GM12878 (cell line): ENCODE results near the gene SLC35F3. TPM values are rescaled to one million over a fixed set of nuclear protein-coding genes. Genes with fewer than 3 reads are reported as not detected.

ENCODE experiments used
- ATAC-seq: fragments of 200-7000 bp; cut with Tn5 transposase; 3 replicates; pipeline ENCODE4 v1.9.1; 2020; ENCODE audit warnings: mild to moderate bottlenecking, moderate library complexity
- BruUV-seq: library from RNA; stranded (reverse); fragments of 400-500 nt; replicated peaks from 2 replicates; lab custom pipeline; 2021; lab: Mats Ljungman, UMichigan
- CTCF ChIA-PET: fragments of 300-600 bp; sonication (Branson Sonifier 250); formaldehyde crosslinking; extraction: SDS; loops from one replicate; lab custom pipeline; 2021; ENCODE audit warnings: inconsistent platforms; lab: Yijun Ruan, JAX
- POLR2A ChIA-PET: fragments of 350-600 bp; formaldehyde crosslinking; extraction: SDS; loops from one replicate; lab custom pipeline; 2021; ENCODE audit warnings: inconsistent platforms; lab: Charles Lee
- RAD21 ChIA-PET: fragments of 300-600 bp; sonication (Branson Sonifier 250); formaldehyde crosslinking; loops from one replicate; lab custom pipeline; 2023; ENCODE audit warnings: antibody characterized with exemption; ENCODE audit not compliant: unreplicated experiment; lab: Charles Lee
- SMC1A ChIA-PET: fragments of 300-600 bp; sonication (Branson Sonifier 250); formaldehyde crosslinking; loops from one replicate; lab custom pipeline; 2023; ENCODE audit not compliant: unreplicated experiment, uncharacterized antibody; lab: Charles Lee
- DNase-seq: peaks from one replicate; pipeline ENCODE4 v3.0.0-alpha.2; 2011; ENCODE audit warnings: low read depth, low spot score
- FAIRE-seq: peaks from 3 replicates; lab custom pipeline; 2011; peaks lifted over from hg19 to GRCh38; lab: Jason Lieb, UNC
- H2AFZ ChIP-seq: 2 replicates; pipeline ENCODE4 v1.6.0; 2011; ENCODE audit warnings: low read depth, low read length, control low read depth; ENCODE audit not compliant: control insufficient read depth
- H3K27ac ChIP-seq: 2 replicates; pipeline ENCODE4 v1.5.1; 2011; ENCODE audit warnings: control low read depth; ENCODE audit not compliant: control insufficient read depth, insufficient read depth
- H3K27me3 ChIP-seq, 2 experiments: replicated peaks in 1 of 2; 2 replicates each; pipeline versions ENCODE4 v1.6.0 to v1.6.1; 2011; ENCODE audit warnings: low read length in 1 of 2; ENCODE audit not compliant: control insufficient read depth in 2 of 2, insufficient read depth in 2 of 2
- H3K36me3 ChIP-seq, 2 experiments: 2 replicates each; pipeline ENCODE4 v1.5.1; 2011; ENCODE audit warnings: low read length in 1 of 2; ENCODE audit not compliant: control insufficient read depth in 2 of 2, insufficient read depth in 2 of 2
- H3K4me1 ChIP-seq: 2 replicates; pipeline ENCODE4 v1.6.1; 2011; ENCODE audit warnings: mild to moderate bottlenecking, low read length, moderate library complexity, mixed read lengths; ENCODE audit not compliant: control insufficient read depth, insufficient read depth
- H3K4me2 ChIP-seq: 2 replicates; pipeline ENCODE4 v1.6.0; 2011; ENCODE audit warnings: control low read depth; ENCODE audit not compliant: control insufficient read depth, insufficient read depth
- H3K4me3 ChIP-seq: fragments of 200-600 bp; sonication (generic); 2 replicates; pipeline ENCODE4 v1.5.1; 2016
- H3K79me2 ChIP-seq: 2 replicates; pipeline ENCODE4 v1.6.0; 2011; ENCODE audit warnings: low read length; ENCODE audit not compliant: control insufficient read depth, insufficient read depth
- H3K9ac ChIP-seq: 2 replicates; pipeline ENCODE4 v1.8.0; 2011; ENCODE audit warnings: low read length, control low read depth, mixed read lengths; ENCODE audit not compliant: control insufficient read depth, insufficient read depth
- H3K9me3 ChIP-seq: replicated peaks from 3 replicates; pipeline ENCODE4 v1.5.1; 2011; ENCODE audit warnings: mild to moderate bottlenecking, low read length; ENCODE audit not compliant: control insufficient read depth, insufficient read depth
- H4K20me1 ChIP-seq: 2 replicates; pipeline ENCODE4 v1.6.0; 2011; ENCODE audit not compliant: control insufficient read depth, insufficient read depth
- ATF2 ChIP-seq: IDR thresholded peaks from 2 replicates; pipeline ENCODE4 v1.6.1; 2012; ENCODE audit warnings: low read length, inconsistent platforms
- CBX3 ChIP-seq: fragments of 200-600 bp; sonication (generic); IDR thresholded peaks from 2 replicates; pipeline ENCODE4 v1.6.1; 2016; ENCODE audit warnings: low read depth, borderline replicate concordance
- HDAC6 ChIP-seq: fragments of 200-600 bp; sonication (generic); IDR thresholded peaks from one replicate; pipeline ENCODE4 v1.8.0; 2017; ENCODE audit warnings: antibody characterized with exemption; ENCODE audit not compliant: unreplicated experiment
- IKZF1 ChIP-seq: fragments of 450-650 bp; conservative IDR thresholded peaks from 2 replicates; pipeline ENCODE4 v1.6.1; 2017; ENCODE audit warnings: antibody characterized with exemption, mild to moderate bottlenecking
- MTA2 ChIP-seq: fragments of 450-650 bp; IDR thresholded peaks from 2 replicates; pipeline ENCODE4 v1.6.1; 2016; ENCODE audit warnings: low read depth, mild to moderate bottlenecking, moderate library complexity
- MXI1 ChIP-seq: fragments of 150-350 bp; IDR thresholded peaks from 2 replicates; pipeline ENCODE4 v1.6.1; 2011; ENCODE audit warnings: low read depth, mild to moderate bottlenecking, inconsistent platforms, low read length, improper control_type of control experiment
- MYB ChIP-seq: fragments of 150-350 bp; IDR thresholded peaks from 2 replicates; pipeline ENCODE4 v1.6.1; 2014; ENCODE audit warnings: mild to moderate bottlenecking, low read depth, low read length, borderline replicate concordance
- NR2C1 ChIP-seq: fragments of 450-650 bp; IDR thresholded peaks from 2 replicates; pipeline ENCODE4 v1.6.1; 2017; ENCODE audit warnings: antibody characterized with exemption, mild to moderate bottlenecking, moderate library complexity
- POLR2AphosphoS5 ChIP-seq: IDR thresholded peaks from 2 replicates; pipeline ENCODE4 v1.6.1; 2011; ENCODE audit warnings: mild to moderate bottlenecking, low read length, inconsistent platforms
- USF2 ChIP-seq: IDR thresholded peaks from 2 replicates; pipeline ENCODE4 v1.6.1; 2011; ENCODE audit warnings: low read depth, low read length, improper control_type of control experiment, borderline replicate concordance
- ZSCAN29 ChIP-seq: fragments of 450-650 bp; IDR thresholded peaks from 2 replicates; pipeline ENCODE4 v1.6.1; 2017; ENCODE audit warnings: mild to moderate bottlenecking, moderate library complexity
- WGBS: methylation state at CpG from one replicate; pipeline ENCODE4 v1.1.6; 2016; ENCODE audit warnings: low lambda C conversion rate; ENCODE audit not compliant: insufficient replicate concordance, insufficient coverage; ENCODE audit errors: missing lambda C conversion rate; 5-methylcytosine and 5-hydroxymethylcytosine counted together
- in situ Hi-C: fragments of 300-500 bp; cut with MboI; formaldehyde crosslinking; loops from 9 replicates; pipeline ENCODE4 v1.14.3; 2018; ENCODE audit warnings: mixed read lengths
- intact Hi-C: fragments of 100-400 bp; cut with micrococcal nuclease; formaldehyde crosslinking; loops from one replicate; pipeline ENCODE4 v1.14.2; 2022; ENCODE audit not compliant: unreplicated experiment
- polyA plus RNA-seq, 11 experiments: library from polyadenylated mRNA; depleted of rRNA in 4 of 11; unstranded in 6 of 11; stranded (reverse) in 5 of 11; fragments of >200 nt; fragmentation: Nextera tagmentation in 4 of 11; fragmentation: Illumina TruSeq in 1 of 11; extraction: Ambion mirVana in 4 of 11; extraction: Trizol in 1 of 11; gene quantifications; 1 replicate in 1 of 11; 2 replicates in 10 of 11; pipeline versions ENCODE4 v1.2.1 to v1.2.3, GENCODE V29; 2011 to 2016; ENCODE audit warnings: inconsistent platforms in 2 of 11, missing spikeins in 2 of 11, low read depth in 1 of 11
- total RNA-seq, 4 experiments: library from RNA; depleted of rRNA in 3 of 4; stranded (reverse); fragments of >200 nt in 3 of 4; fragmentation: Illumina TruSeq in 1 of 4; extraction: Trizol in 1 of 4; gene quantifications; 2 replicates each; pipeline versions ENCODE4 v1.2.1 to v1.2.3, GENCODE V29; 2013 to 2021
- TF ChIP-seq, protein P1 (sequence below): fragments of 450-650 bp; IDR thresholded peaks from 2 replicates; pipeline ENCODE4 v1.6.1; 2017; ENCODE audit warnings: mild to moderate bottlenecking, moderate library complexity

SLC35F3 gene
- total and polyA plus RNA-seq, 10 of the 15 experiments (the other 5 are each of a cell fraction or from before 2014, with no cell fraction given): 1.0 to 8.6 (median 5.7) TPM

- no peak overlapping the region for H2AFZ ChIP-seq
- in situ Hi-C loops: no loop called here
- H3K4me3 ChIP-seq: no peak overlapping the region
- H4K20me1 ChIP-seq: no peaks in the 10 kb centered on the region
- no peaks in the 10 kb centered on the region; a peak in 1 of 4 replicates for H3K27me3 ChIP-seq
- no peak for FAIRE-seq
- BruUV-seq: no TSS peak
- DNase-seq: no peak
- ATAC-seq: no peak
- peaks cover 6% of the 10 kb centered on the region; the same call in 1 of the 2 replicates for H3K4me1 ChIP-seq
- no peak overlapping the region for H3K9ac ChIP-seq
- intact Hi-C loops: loop anchor here (10.0 kb wide), 1 partner anchor 233 kb away; no protein-coding TSS in a partner anchor
- ChIA-PET RAD21 (interaction anchor here (1.0 to 1.2 kb wide), 3 partner anchors 27 to 61 kb away, joined by 3 to 4 read pairs (median 3); no protein-coding TSS in a partner anchor), CTCF (interaction anchor here (0.6 to 1.0 kb wide), 4 partner anchors 40 to 128 kb away, joined by 3 to 6 read pairs (median 3); no protein-coding TSS in a partner anchor), POLR2A (no interaction called here), SMC1A (interaction anchor here (1.0 to 4.1 kb wide), 3 partner anchors 14 to 107 kb away, joined by 3 to 30 read pairs (median 4); partner anchors contain the start of gene TARBP1)
- no peak overlapping the region for H3K27ac ChIP-seq
- H3K9me3 ChIP-seq: no peaks in the 10 kb centered on the region
- peaks cover 0 to 7% of the 10 kb centered on the region in 2 experiments; a peak in 2 of 4 replicates for H3K36me3 ChIP-seq
- no peak overlapping the region for H3K4me2 ChIP-seq
- peaks cover 27% of the 10 kb centered on the region for H3K79me2 ChIP-seq
- 50% methylated on average over 2 of the region's 2 CpGs for WGBS
- no peak for TF ChIP-seq MYB
- no peak for TF ChIP-seq CBX3
- TF ChIP-seq USF2: no peak
- no peak for TF ChIP-seq NR2C1
- no peak for TF ChIP-seq POLR2AphosphoS5
- no peak for TF ChIP-seq MXI1
- TF ChIP-seq, protein P1, sequence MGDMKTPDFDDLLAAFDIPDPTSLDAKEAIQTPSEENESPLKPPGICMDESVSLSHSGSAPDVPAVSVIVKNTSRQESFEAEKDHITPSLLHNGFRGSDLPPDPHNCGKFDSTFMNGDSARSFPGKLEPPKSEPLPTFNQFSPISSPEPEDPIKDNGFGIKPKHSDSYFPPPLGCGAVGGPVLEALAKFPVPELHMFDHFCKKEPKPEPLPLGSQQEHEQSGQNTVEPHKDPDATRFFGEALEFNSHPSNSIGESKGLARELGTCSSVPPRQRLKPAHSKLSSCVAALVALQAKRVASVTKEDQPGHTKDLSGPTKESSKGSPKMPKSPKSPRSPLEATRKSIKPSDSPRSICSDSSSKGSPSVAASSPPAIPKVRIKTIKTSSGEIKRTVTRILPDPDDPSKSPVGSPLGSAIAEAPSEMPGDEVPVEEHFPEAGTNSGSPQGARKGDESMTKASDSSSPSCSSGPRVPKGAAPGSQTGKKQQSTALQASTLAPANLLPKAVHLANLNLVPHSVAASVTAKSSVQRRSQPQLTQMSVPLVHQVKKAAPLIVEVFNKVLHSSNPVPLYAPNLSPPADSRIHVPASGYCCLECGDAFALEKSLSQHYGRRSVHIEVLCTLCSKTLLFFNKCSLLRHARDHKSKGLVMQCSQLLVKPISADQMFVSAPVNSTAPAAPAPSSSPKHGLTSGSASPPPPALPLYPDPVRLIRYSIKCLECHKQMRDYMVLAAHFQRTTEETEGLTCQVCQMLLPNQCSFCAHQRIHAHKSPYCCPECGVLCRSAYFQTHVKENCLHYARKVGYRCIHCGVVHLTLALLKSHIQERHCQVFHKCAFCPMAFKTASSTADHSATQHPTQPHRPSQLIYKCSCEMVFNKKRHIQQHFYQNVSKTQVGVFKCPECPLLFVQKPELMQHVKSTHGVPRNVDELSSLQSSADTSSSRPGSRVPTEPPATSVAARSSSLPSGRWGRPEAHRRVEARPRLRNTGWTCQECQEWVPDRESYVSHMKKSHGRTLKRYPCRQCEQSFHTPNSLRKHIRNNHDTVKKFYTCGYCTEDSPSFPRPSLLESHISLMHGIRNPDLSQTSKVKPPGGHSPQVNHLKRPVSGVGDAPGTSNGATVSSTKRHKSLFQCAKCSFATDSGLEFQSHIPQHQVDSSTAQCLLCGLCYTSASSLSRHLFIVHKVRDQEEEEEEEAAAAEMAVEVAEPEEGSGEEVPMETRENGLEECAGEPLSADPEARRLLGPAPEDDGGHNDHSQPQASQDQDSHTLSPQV: no peak
- TF ChIP-seq IKZF1: no peak
- no peak for TF ChIP-seq ZSCAN29
- TF ChIP-seq HDAC6: no peak
- no peak for TF ChIP-seq ATF2
- no peak for TF ChIP-seq MTA2
Observed at GRCh38 chr1:234371414-234371813, 466.9 kb downstream of the SLC35F3 start.
